ENCODE results near the gene SUMF2.
A peak's percentile ranks its signal among the peaks of the same experiment; 100 is the strongest.
"Not testable (repeated sequence)": the region's sequence is repeated elsewhere in the genome, so short reads cannot be mapped to it uniquely, and the experiment has no call there.

SUMF2 gene

DNA sequence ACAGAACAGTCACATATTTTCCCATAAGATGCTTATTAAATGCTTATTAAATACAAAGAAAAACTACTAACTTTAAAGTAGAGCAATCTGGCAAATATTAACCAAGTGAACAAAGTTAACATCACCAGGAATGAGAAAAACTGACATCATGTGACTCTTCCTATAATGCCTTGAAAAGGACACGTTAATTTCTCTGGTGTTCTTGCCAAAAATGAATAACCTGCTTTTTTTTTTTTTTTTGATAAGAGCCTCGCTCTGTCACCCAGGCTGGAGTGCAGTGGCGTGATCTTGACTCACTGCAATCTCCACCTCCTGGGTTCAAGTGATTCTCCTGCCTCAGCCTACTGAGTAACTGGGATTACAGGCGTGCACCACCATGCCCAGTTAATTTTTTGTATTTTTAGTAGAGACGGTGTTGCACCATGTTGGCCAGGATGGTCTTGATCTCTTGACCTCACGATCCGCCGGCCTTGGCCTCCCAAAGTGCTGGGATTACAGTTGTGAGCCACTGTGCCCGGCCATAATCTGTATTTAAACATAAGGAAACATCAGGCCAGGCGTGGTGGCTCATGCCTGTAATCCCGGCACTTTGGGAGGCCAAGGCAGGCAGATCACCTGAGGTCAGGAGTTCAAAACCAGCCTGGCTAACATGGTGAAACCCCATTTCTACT, 16.5 kb upstream of the SUMF2 start:
- H3K36me3 ChIP-seq (ENCODE audit: insufficient read depth, low read length); H3K9me3 ChIP-seq (ENCODE audit: control insufficient read depth, insufficient read depth, low read length); H3K9ac ChIP-seq (ENCODE audit: low read depth, low read length); H3K4me1 ChIP-seq (ENCODE audit: insufficient read depth, low read length): not testable (repeated sequence)

DNA sequence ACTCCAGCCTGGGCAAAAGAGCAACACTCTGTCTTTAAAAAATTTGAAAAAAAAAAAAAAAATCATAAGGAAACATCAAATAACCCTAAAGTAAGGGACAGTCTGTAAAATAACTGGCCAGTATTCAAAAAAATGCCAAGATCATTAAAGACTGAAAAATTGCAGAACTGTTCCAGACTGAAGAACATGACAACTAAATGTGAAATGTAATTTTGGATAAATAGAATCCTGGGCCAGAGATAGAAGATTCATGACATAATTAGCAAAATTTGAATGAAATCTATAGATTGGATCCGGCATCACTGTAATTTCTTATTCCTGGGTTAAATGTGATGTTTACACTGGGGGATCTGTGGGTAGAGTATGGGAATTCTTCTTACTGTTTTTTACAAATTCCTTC, 15.8 kb upstream of the SUMF2 start:
- Histone ChIP-seq H3K4me1 (ENCODE audit: insufficient read depth, low read length) (no peaks in the 10 kb centered on the region; the same call in 1 of the 2 replicates), H3K9ac (ENCODE audit: low read depth, low read length) (no peak overlapping the region), H3K9me3 (ENCODE audit: control insufficient read depth, insufficient read depth, low read length) (no peaks in the 10 kb centered on the region), H3K36me3 (ENCODE audit: insufficient read depth, low read length) (peaks cover 4% of the 10 kb centered on the region)

- not testable (repeated sequence) for H3K4me1 ChIP-seq (ENCODE audit: insufficient read depth, low read length); H3K9ac ChIP-seq (ENCODE audit: low read depth, low read length); H3K36me3 ChIP-seq (ENCODE audit: insufficient read depth, low read length); H3K9me3 ChIP-seq (ENCODE audit: control insufficient read depth, insufficient read depth, low read length)
Measured at GRCh38 chr7:56048763-56049162, 15.3 kb upstream of the SUMF2 start.

GRCh38 chr7:56051053-56051338, 13.1 kb upstream of the SUMF2 start:
- Histone ChIP-seq H3K9ac (ENCODE audit: low read depth, low read length) (peak overlapping the region; percentile 98), H3K36me3 (ENCODE audit: insufficient read depth, low read length) (peaks cover 23% of the 10 kb centered on the region), H3K4me1 (ENCODE audit: insufficient read depth, low read length) (no peaks in the 10 kb centered on the region; the same call in 1 of the 2 replicates), H3K9me3 (ENCODE audit: control insufficient read depth, insufficient read depth, low read length) (no peaks in the 10 kb centered on the region)

DNA sequence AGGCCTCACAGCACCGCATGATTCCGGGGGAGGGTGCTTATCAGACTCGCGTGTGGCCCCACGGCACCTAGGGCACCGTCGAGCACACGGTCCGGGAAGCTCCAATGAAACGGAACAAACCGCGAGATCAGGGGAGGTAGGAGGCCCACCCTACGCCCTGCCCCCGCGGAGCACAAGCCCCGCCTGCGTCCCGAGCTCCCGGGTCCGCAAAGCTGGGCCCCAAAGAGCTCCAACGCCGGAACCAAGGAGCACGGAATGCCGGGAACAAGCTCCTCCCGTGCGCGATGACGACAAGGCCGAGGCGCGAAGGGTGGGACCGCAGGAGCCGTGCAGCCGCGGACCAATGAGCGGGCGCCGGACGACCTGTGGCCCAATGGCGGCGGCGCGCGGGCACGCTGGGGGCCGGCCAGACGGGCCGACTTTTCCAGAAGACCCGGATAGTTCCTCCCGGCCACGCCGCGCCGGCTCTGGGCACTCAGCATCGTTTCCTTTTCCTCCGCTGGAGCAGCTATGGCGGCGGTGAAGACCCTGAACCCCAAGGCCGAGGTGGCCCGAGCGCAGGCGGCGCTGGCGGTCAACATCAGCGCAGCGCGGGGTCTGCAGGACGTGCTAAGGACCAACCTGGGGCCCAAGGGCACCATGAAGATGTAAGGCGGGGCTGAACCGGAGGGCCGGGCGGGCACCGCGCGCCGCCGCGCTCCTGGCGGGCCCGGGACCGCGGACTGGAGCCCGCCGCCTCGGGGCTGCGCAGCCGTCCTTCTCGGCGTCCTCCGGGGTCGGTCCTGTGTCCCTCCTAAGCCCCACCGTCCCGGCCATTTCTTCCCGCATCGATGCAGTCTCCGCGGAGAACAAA, 12.5 kb upstream of the SUMF2 start, which contains the start of the genes CCT6A and PSPH:
CCT6A (plus strand) TSS at position 427 of the 853 bp plus-strand sequence; CDS start at position 511, 84 bp downstream.
PSPH (minus strand) TSS at position 106 of the 853 bp plus-strand sequence. CDS start 30,232 bp downstream, outside the sequence.
- Histone ChIP-seq H3K36me3 (ENCODE audit: insufficient read depth, low read length) (peaks cover 27% of the 10 kb centered on the region), H3K9me3 (ENCODE audit: control insufficient read depth, insufficient read depth, low read length) (no peaks in the 10 kb centered on the region), H3K4me1 (ENCODE audit: insufficient read depth, low read length) (no peaks in the 10 kb centered on the region; the same call in 1 of the 2 replicates), H3K9ac (ENCODE audit: low read depth, low read length) (peak within 1 kb of the TSS; percentile 98)

DNA sequence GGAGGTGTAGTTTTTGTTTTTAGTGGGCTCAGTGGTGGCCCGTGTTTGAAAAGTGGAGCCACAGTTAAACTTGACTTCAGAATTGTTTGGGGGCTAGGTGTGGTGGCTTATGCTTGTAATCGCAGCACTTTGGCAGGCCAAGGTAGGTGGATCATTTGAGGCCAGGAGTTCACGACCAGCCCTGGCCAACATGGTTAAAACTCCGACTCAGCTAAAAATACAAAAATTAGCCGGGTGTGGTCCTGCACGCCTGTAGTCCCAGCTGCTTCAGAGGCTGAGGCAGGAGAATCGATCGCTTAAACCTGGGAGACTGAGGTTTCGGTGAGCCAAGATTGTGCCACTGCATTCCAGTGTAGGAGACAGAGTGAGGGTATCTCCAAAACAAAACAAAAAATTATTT, 10.7 kb upstream of the SUMF2 start:
- Histone ChIP-seq H3K9me3 (ENCODE audit: control insufficient read depth, insufficient read depth, low read length) (no peaks in the 10 kb centered on the region), H3K9ac (ENCODE audit: low read depth, low read length) (no peak overlapping the region), H3K4me1 (ENCODE audit: insufficient read depth, low read length) (no peaks in the 10 kb centered on the region; the same call in 1 of the 2 replicates), H3K36me3 (ENCODE audit: insufficient read depth, low read length) (peaks cover 41% of the 10 kb centered on the region)

DNA sequence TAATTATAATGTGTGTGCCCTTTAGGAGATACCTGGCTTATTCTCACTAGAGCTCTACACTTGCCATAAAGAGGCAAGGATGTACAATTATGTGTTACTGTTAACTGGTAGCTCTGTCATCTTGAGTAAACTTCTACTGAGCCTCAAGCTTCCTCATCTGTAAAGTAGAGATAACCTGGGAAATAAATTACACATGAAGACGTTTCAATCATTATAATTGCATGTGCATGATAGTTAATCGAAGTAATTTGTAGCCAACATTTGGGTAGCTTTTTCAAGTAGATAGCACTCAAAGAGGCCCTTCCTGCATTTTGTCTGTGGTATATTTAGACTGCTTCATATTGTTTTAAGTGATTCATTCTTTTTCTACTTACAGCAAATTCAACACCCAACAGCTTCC, 10.1 kb upstream of the SUMF2 start:
- H3K36me3 ChIP-seq (ENCODE audit: insufficient read depth, low read length): peaks cover 45% of the 10 kb centered on the region
- no peaks in the 10 kb centered on the region; the same call in 1 of the 2 replicates for H3K4me1 ChIP-seq (ENCODE audit: insufficient read depth, low read length)
- no peak overlapping the region for H3K9ac ChIP-seq (ENCODE audit: low read depth, low read length)
- no peaks in the 10 kb centered on the region for H3K9me3 ChIP-seq (ENCODE audit: control insufficient read depth, insufficient read depth, low read length)

- Histone ChIP-seq H3K9ac (ENCODE audit: low read depth, low read length) (no peak overlapping the region), H3K9me3 (ENCODE audit: control insufficient read depth, insufficient read depth, low read length) (no peaks in the 10 kb centered on the region), H3K36me3 (ENCODE audit: insufficient read depth, low read length) (peaks cover 37% of the 10 kb centered on the region), H3K4me1 (ENCODE audit: insufficient read depth, low read length) (no peaks in the 10 kb centered on the region)
Measured at GRCh38 chr7:56062382-56062781, 1.7 kb upstream of the SUMF2 start.

DNA sequence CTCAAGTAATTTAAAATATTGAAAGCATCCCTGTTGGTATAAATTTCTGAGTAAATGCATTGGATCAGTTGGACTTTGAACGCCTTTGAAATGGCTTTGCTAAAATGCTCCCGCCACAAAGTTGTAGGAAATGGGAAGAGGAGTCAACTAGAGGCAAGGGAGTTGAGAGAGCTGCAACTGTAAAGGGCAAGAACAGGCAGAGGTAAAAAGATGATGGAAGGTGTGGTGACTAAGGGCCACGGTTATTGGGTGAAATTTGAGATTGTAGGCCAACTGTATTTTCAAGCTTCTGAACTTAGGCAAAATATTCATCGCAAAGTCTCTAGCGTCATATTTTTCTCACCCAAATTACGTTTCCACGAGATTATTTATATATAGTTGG, 595 bp upstream of the SUMF2 start:
- no peaks in the 10 kb centered on the region for H3K4me1 ChIP-seq (ENCODE audit: insufficient read depth, low read length)
- H3K9ac ChIP-seq (ENCODE audit: low read depth, low read length): no peak overlapping the region
- H3K36me3 ChIP-seq (ENCODE audit: insufficient read depth, low read length): peaks cover 27% of the 10 kb centered on the region
- H3K9me3 ChIP-seq (ENCODE audit: control insufficient read depth, insufficient read depth, low read length): no peaks in the 10 kb centered on the region

GRCh38 chr7:56066376-56066775, 2.3 kb downstream of the SUMF2 start:
- not testable (repeated sequence) for H3K4me1 ChIP-seq (ENCODE audit: insufficient read depth, low read length); H3K9me3 ChIP-seq (ENCODE audit: control insufficient read depth, insufficient read depth, low read length); H3K9ac ChIP-seq (ENCODE audit: low read depth, low read length)
- H3K36me3 ChIP-seq (ENCODE audit: insufficient read depth, low read length): peaks cover 14% of the 10 kb centered on the region

GRCh38 chr7:56074371-56074791, 10.3 kb downstream of the SUMF2 start:
- H3K4me1 ChIP-seq (ENCODE audit: insufficient read depth, low read length): no peaks in the 10 kb centered on the region
- H3K9me3 ChIP-seq (ENCODE audit: control insufficient read depth, insufficient read depth, low read length): no peaks in the 10 kb centered on the region
- H3K9ac ChIP-seq (ENCODE audit: low read depth, low read length): no peak overlapping the region
- H3K36me3 ChIP-seq (ENCODE audit: insufficient read depth, low read length): peaks cover 11% of the 10 kb centered on the region; the same call in 1 of the 2 replicates

GRCh38 chr7:56077681-56078080, 13.6 kb downstream of the SUMF2 start:
- Histone ChIP-seq H3K36me3 (ENCODE audit: insufficient read depth, low read length) (peaks cover 4% of the 10 kb centered on the region; the same call in 1 of the 2 replicates), H3K4me1 (ENCODE audit: insufficient read depth, low read length) (no peaks in the 10 kb centered on the region), H3K9me3 (ENCODE audit: control insufficient read depth, insufficient read depth, low read length) (no peaks in the 10 kb centered on the region), H3K9ac (ENCODE audit: low read depth, low read length) (no peak overlapping the region)

DNA sequence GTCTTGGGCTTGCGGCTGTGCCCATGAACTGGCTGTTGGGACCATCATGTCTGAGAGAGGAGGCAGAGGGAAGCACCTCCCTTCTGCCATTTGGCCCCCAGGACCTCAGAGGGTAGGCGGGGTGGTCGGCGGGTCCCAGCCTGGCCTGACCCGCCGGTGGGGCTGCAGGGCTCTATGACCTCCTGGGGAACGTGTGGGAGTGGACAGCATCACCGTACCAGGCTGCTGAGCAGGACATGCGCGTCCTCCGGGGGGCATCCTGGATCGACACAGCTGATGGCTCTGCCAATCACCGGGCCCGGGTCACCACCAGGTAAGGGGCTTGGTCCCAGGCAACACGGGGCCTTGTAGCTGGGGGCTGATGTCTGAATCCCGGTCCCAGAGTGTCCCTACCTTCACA, 14.1 kb downstream of the SUMF2 start:
- Histone ChIP-seq H3K9ac (ENCODE audit: low read depth, low read length) (no peak overlapping the region), H3K36me3 (ENCODE audit: insufficient read depth, low read length) (peaks cover 4% of the 10 kb centered on the region; the same call in 1 of the 2 replicates), H3K4me1 (ENCODE audit: insufficient read depth, low read length) (no peaks in the 10 kb centered on the region), H3K9me3 (ENCODE audit: control insufficient read depth, insufficient read depth, low read length) (no peaks in the 10 kb centered on the region)

- H3K4me1 ChIP-seq (ENCODE audit: insufficient read depth, low read length): no peaks in the 10 kb centered on the region
- H3K36me3 ChIP-seq (ENCODE audit: insufficient read depth, low read length): peaks cover 6% of the 10 kb centered on the region; the same call in 1 of the 2 replicates
- no peak overlapping the region for H3K9ac ChIP-seq (ENCODE audit: low read depth, low read length)
- no peaks in the 10 kb centered on the region for H3K9me3 ChIP-seq (ENCODE audit: control insufficient read depth, insufficient read depth, low read length)
Measured at GRCh38 chr7:56079450-56080185, 15.5 kb downstream of the SUMF2 start.

Measured in ES-I3 (cell line).